GM23338 (cell line): ENCODE measurements around the gene STING1. TPM values are rescaled to one million over a fixed set of nuclear protein-coding genes. Genes with fewer than 3 reads are reported as not detected.

Experiments used
- polyA plus RNA-seq: library from polyadenylated mRNA; unstranded; fragments of >200 nt; fragmentation: Nextera tagmentation; extraction: Ambion mirVana; gene quantifications from 2 replicates; pipeline ENCODE4 v1.2.1, GENCODE V29; 2016
- small RNA-seq: library from RNA; depleted of rRNA; stranded (forward); fragments of <200 nt; gene quantifications from one replicate; pipeline ENCODE3, GENCODE V24; 2014; ENCODE audit warnings: low replicate concordance
- total RNA-seq: library from RNA; depleted of rRNA; stranded (reverse); fragments of >200 nt; shearing (Covaris generic); gene quantifications from 2 replicates; pipeline ENCODE4 v1.2.3, GENCODE V29; 2014; rRNA removed

STING1 gene
- total and polyA plus RNA-seq, 2 experiments from 2014 or later: 0.66 TPM; not detected in 1

Small RNAs within 50 kb of the gene (small RNA-seq; reads per million reads assigned to genes)
- 0.90 reads per million, percentile 58 among the genes with 10 or more reads in this experiment for gene RNU5B-4P

Other genes starting within 250 kb of the STING1 start
- 506 and 546 TPM in 2 replicates for gene MATR3, start 189.0 kb downstream of the STING1 start, total RNA-seq
- gene MATR3, start 189.0 kb downstream of the STING1 start, polyA plus RNA-seq: 226 and 278 TPM in 2 replicates
- gene PAIP2, start 140.9 kb downstream of the STING1 start, total RNA-seq: 132 and 148 TPM in 2 replicates
- 226 and 277 TPM in 2 replicates for gene PAIP2, start 140.9 kb downstream of the STING1 start, polyA plus RNA-seq
- gene SLC23A1, start 99.5 kb downstream of the STING1 start, total RNA-seq: not detected in 2 replicates
- 0.16 and 0.29 TPM in 2 replicates for gene SLC23A1, start 99.5 kb downstream of the STING1 start, polyA plus RNA-seq
- 1.6 TPM in 1 of 2 replicates, not detected in the other for gene MZB1, start 92.8 kb downstream of the STING1 start, total RNA-seq
- 0.52 and 0.71 TPM in 2 replicates for gene MZB1, start 92.8 kb downstream of the STING1 start, polyA plus RNA-seq
- 2.7 and 3.1 TPM in 2 replicates for gene PROB1, start 87.7 kb downstream of the STING1 start, total RNA-seq
- 0.54 and 0.73 TPM in 2 replicates for gene PROB1, start 87.7 kb downstream of the STING1 start, polyA plus RNA-seq
- 7.1 and 16.0 TPM in 2 replicates for gene SPATA24, start 78.7 kb downstream of the STING1 start, total RNA-seq
- gene SPATA24, start 78.7 kb downstream of the STING1 start, polyA plus RNA-seq: 20.6 and 22.4 TPM in 2 replicates
- gene DNAJC18, start 43.2 kb downstream of the STING1 start, total RNA-seq: 14.2 and 18.9 TPM in 2 replicates
- 13.4 and 15.1 TPM in 2 replicates for gene DNAJC18, start 43.2 kb downstream of the STING1 start, polyA plus RNA-seq
- gene ECSCR, start 20.0 kb downstream of the STING1 start, total RNA-seq: 1.2 and 2.2 TPM in 2 replicates
- 2.5 and 2.6 TPM in 2 replicates for gene ECSCR, start 20.0 kb downstream of the STING1 start, polyA plus RNA-seq
- not detected in 2 replicates for gene SMIM33, start 11.8 kb downstream of the STING1 start, total RNA-seq
- not detected in 2 replicates for gene SMIM33, start 11.8 kb downstream of the STING1 start, polyA plus RNA-seq
- 101 and 120 TPM in 2 replicates for gene UBE2D2, start 78.6 kb upstream of the STING1 start, total RNA-seq
- 166 and 172 TPM in 2 replicates for gene UBE2D2, start 78.6 kb upstream of the STING1 start, polyA plus RNA-seq
- gene CXXC5, start 165.6 kb upstream of the STING1 start, total RNA-seq: 97.9 and 111 TPM in 2 replicates
- gene CXXC5, start 165.6 kb upstream of the STING1 start, polyA plus RNA-seq: 63.3 and 65.0 TPM in 2 replicates